AG09309 (cell line): ENCODE data around the gene SPDYE16.
"Not testable (repeated sequence)": the region's sequence is repeated elsewhere in the genome, so short reads cannot be mapped to it uniquely, and the experiment has no call there.

ENCODE experiments used
- DNase-seq: peaks from one replicate; pipeline ENCODE4 v3.0.0-alpha.2; 2010; ENCODE audit warnings: low read depth
- H3K4me3 ChIP-seq: 2 replicates; pipeline ENCODE4 v1.5.1; 2011; ENCODE audit warnings: mild to moderate bottlenecking, low read depth, low read length, moderate library complexity; ENCODE audit not compliant: control insufficient read depth
- TF ChIP-seq, protein P1 (sequence below): IDR thresholded peaks from 2 replicates; pipeline ENCODE4 v1.5.1; 2011; ENCODE audit warnings: mild to moderate bottlenecking, low read depth, low read length, inconsistent platforms; ENCODE audit not compliant: insufficient read depth, control insufficient read depth; ENCODE audit errors: missing control alignments

The SPDYE16 gene

GRCh38 chr7:76512941-76513816 lies 29.9 kb downstream of the SPDYE16 start:
- no peak overlapping the region for H3K4me3 ChIP-seq
- no peak for DNase-seq

GRCh38 chr7:76511911-76512885 lies 30.9 kb downstream of the SPDYE16 start:
- not testable (repeated sequence) for H3K4me3 ChIP-seq, DNase-seq

More at GRCh38 chr7:76512941-76513816, 29.9 kb downstream of the SPDYE16 start:
- TF ChIP-seq, protein P1, sequence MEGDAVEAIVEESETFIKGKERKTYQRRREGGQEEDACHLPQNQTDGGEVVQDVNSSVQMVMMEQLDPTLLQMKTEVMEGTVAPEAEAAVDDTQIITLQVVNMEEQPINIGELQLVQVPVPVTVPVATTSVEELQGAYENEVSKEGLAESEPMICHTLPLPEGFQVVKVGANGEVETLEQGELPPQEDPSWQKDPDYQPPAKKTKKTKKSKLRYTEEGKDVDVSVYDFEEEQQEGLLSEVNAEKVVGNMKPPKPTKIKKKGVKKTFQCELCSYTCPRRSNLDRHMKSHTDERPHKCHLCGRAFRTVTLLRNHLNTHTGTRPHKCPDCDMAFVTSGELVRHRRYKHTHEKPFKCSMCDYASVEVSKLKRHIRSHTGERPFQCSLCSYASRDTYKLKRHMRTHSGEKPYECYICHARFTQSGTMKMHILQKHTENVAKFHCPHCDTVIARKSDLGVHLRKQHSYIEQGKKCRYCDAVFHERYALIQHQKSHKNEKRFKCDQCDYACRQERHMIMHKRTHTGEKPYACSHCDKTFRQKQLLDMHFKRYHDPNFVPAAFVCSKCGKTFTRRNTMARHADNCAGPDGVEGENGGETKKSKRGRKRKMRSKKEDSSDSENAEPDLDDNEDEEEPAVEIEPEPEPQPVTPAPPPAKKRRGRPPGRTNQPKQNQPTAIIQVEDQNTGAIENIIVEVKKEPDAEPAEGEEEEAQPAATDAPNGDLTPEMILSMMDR = peak; percentile 41

DNA sequence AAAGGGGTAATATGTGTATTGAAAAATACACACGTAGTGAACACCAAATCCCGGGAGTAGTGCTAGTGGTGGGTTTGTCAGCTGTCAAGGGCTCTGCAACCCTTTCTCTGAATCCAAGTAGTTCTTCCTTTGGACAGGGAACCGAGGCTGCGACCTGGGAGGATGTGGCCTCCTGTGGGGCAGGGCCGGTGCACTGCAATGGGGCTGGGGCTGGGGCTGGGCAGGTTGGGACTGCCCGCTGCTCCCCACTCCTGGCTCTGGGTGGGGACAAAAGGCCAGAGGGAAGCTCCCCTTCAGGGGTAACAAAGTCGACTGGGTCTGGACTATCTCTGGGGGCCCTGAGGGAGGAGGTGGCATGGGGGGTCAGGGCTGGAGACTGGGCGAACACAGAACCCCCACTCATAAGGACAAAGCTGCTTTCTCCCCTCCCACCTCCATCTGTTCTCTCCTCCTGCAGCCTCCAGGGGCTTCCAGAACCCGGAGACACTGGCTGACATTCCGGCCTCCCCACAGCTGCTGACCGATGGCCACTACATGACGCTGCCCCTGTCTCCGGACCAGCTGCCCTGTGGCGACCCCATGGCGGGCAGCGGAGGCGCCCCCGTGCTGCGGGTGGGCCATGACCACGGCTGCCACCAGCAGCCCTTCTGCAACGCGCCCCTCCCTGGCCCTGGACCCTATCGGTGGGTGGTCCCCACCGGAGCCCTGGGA lies 31.7 kb downstream of the SPDYE16 start:
- DNase-seq, H3K4me3 ChIP-seq: not testable (repeated sequence)

DNA sequence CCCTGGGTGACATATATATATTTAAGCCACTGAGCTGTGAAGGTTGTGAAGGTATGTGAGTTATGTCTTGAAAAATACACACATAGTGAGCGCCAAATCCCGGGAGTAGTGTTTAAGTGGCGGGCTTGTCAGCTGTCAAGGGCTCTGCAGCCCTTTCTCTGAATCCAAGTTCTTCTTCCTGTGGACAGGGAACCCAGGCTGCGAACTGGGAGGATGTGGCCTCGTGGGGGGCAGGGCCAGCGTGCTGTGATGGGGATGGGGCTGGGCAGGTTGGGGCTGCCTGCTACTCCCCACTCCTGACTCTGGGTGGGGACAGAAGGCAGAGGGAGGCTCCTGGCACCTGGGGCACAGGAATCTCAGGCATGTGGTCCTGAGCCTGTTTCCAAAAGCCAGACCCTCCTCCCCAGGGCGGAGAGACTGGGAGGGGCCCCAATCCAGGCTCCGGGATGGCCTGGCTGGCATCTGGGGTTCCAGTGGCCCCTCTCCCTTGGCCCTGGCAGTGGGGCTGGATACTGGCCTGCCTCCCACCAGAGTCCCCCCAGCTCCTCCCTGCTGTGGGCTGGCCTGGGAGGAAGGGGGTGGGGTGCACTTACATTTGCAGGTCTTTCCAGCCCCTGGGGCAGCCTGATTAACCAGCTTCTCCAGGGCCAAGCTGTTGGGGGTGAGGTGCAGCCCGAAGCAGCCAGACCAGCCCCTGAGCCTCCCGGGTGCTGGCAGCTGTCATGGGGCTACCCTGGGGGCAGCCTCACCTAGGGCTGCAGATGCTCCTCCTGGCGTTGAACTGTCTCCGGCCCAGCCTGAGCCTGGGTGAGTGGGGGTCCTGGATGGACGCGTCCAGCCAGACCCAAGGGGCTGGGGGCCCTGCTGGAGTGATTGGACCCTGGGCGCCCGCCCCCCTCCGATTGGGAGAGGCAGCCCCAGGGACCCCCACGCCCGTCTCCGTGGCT lies 32.9 kb downstream of the SPDYE16 start, which contains the start of gene UPK3B:
TSS of gene UPK3B (plus strand) at position 622 of the 947 bp plus-strand sequence. CDS start at position 723, 101 bp downstream.
- TF ChIP-seq, protein P1 = no peak
- H3K4me3 ChIP-seq = no peak within 1 kb of the TSS

GRCh38 chr7:76507723-76508406 lies 35.2 kb downstream of the SPDYE16 start:
- TF ChIP-seq, protein P1 = no peak
- no peak for DNase-seq
- H3K4me3 ChIP-seq = no peak overlapping the region

More for the DNA sequence above, 32.9 kb downstream of the SPDYE16 start, which contains the start of gene UPK3B:
- DNase-seq = no peak

GRCh38 chr7:76506643-76507042 lies 36.5 kb downstream of the SPDYE16 start:
- H3K4me3 ChIP-seq, DNase-seq: not testable (repeated sequence)

GRCh38 chr7:76506081-76506440 lies 37.0 kb downstream of the SPDYE16 start:
- H3K4me3 ChIP-seq = no peak overlapping the region
- DNase-seq = no peak
- TF ChIP-seq, protein P1 = no peak
